Measurements from ENCODE around the gene TXNRD2.
A peak's percentile ranks its signal among the peaks of the same experiment; 100 is the strongest.

TXNRD2 gene

GRCh38 chr22:19882446-19883381, 58.9 kb downstream of the TXNRD2 start:
- H3K4me1 Mint-ChIP-seq, result peaks cover 22% of the 10 kb centered on the region
- H3K27me3 Mint-ChIP-seq, result no peaks in the 10 kb centered on the region
- ATAC-seq (no peak), DNase-seq (no peak)
- H3K27ac Mint-ChIP-seq, result no peak overlapping the region
- H3K36me3 Mint-ChIP-seq (ENCODE audit: low read depth), result no peaks in the 10 kb centered on the region
- H3K4me3 Mint-ChIP-seq, result no peak overlapping the region
- no peaks in the 10 kb centered on the region for H3K9me3 Mint-ChIP-seq

DNA sequence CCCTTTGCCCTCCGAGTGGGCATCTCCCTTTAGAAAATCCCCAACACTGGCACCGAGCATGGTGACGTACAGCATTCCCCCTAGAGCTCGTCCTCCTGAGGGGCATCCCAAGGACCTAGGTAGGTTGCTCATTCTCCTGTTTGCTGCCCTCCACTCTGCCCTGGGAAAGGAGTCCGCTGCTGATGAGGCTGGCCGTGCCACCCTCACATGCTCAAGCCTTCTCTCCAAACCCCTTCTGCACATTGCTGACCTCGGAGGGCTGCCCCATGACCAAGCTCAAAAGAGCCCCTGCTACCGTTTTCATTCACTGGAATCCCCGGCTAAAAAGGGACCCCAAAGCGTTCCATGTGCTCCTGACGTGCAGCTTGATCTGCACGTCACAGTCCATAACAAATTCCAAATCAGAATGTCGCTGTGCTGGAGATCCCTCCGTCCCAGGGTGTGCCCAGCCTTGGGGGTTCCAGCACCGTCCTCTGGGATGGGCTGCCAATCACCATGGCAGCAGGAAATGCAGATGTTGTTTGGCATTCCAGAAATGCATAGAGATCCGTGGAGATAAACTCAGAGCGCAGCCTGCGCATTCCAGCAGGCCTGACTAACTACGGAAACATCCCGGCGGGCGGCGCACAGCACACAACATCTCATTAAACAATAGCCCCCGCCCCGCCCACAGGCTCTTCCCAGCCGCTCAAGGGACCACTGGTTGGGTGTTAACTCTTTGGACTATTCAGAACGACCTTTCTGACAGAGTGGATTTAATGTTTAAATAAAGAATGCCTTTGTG, 60.6 kb downstream of the TXNRD2 start:
- Mint-ChIP-seq H3K9me3 (no peaks in the 10 kb centered on the region), H3K4me1 (peaks cover 5% of the 10 kb centered on the region), H3K27me3 (no peaks in the 10 kb centered on the region), H3K27ac (no peak overlapping the region), H3K36me3 (ENCODE audit: low read depth) (no peaks in the 10 kb centered on the region), H3K4me3 (no peak overlapping the region)
- DNase-seq (no peak), ATAC-seq (no peak)

DNA sequence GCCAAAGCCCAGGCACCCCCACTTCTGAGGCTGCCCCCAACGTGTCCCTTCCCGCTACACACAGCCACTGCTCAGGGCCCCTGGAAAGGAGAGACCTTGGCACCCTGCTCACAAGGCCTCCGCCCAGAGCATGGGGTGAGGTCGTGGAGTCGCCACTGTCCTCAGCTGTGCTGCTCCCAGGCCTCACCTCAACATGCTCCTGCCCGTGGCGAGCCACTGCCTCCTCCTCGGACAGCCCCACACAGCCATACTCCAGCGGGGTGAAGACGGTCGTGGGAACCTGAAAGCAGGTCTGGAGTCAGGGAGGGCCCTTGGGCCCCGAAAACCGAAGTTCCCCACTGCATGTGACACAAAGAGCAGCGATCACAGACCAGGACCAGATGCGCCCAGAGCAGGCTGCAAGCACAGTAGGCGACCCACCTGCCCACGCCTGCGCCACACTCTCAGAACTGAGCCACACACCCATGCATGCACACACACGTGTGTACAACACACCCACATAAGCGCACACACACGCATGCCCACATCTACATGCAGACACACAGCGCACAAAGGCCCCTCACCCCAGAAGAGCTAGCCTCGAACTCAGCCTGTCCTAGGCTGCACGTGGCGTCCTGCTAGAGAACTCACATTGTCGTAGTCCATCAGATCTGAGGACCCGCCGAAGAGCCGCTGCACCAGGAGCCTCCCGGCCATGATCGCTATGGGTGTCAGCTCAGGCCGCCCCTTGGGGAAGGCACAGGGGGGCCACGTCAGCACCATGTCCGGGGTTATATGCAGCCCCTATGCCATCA, 61.4 kb downstream of the TXNRD2 start:
- DNase-seq, result no peak
- no peak for ATAC-seq
- Mint-ChIP-seq H3K36me3 (ENCODE audit: low read depth) (no peaks in the 10 kb centered on the region), H3K27me3 (no peaks in the 10 kb centered on the region), H3K4me1 (no peaks in the 10 kb centered on the region), H3K9me3 (no peaks in the 10 kb centered on the region), H3K27ac (no peak overlapping the region), H3K4me3 (no peak overlapping the region)

GRCh38 chr22:19879643-19879991, 62.0 kb downstream of the TXNRD2 start:
- Mint-ChIP-seq H3K4me1 (peaks cover under 1% of the 10 kb centered on the region), H3K9me3 (no peaks in the 10 kb centered on the region), H3K27me3 (no peaks in the 10 kb centered on the region), H3K27ac (no peak overlapping the region), H3K36me3 (ENCODE audit: low read depth) (no peaks in the 10 kb centered on the region), H3K4me3 (no peak overlapping the region)
- DNase-seq (no peak), ATAC-seq (no peak)

DNA sequence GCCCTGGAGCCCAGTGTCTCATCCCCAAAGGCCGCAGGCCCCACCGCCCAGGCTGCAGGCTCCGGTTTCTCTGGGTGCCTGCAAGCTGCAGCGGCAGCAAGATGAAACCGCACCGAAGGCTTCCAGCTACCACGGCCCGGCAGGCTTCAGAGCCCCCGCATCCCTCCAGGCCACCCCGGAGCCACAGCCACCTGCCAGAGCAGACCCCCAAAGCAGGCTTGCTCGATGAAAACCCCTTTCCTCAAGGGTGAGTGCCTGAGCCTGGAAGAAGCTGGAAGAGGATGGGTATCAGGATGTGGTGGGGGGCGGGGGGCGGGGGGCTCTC, 62.4 kb downstream of the TXNRD2 start:
- H3K27ac Mint-ChIP-seq, result no peak overlapping the region
- H3K36me3 Mint-ChIP-seq (ENCODE audit: low read depth), result no peaks in the 10 kb centered on the region
- H3K27me3 Mint-ChIP-seq, result no peaks in the 10 kb centered on the region
- peaks cover 3% of the 10 kb centered on the region for H3K4me1 Mint-ChIP-seq
- no peak overlapping the region for H3K4me3 Mint-ChIP-seq
- no peaks in the 10 kb centered on the region for H3K9me3 Mint-ChIP-seq
- DNase-seq (no peak), ATAC-seq (no peak)

DNA sequence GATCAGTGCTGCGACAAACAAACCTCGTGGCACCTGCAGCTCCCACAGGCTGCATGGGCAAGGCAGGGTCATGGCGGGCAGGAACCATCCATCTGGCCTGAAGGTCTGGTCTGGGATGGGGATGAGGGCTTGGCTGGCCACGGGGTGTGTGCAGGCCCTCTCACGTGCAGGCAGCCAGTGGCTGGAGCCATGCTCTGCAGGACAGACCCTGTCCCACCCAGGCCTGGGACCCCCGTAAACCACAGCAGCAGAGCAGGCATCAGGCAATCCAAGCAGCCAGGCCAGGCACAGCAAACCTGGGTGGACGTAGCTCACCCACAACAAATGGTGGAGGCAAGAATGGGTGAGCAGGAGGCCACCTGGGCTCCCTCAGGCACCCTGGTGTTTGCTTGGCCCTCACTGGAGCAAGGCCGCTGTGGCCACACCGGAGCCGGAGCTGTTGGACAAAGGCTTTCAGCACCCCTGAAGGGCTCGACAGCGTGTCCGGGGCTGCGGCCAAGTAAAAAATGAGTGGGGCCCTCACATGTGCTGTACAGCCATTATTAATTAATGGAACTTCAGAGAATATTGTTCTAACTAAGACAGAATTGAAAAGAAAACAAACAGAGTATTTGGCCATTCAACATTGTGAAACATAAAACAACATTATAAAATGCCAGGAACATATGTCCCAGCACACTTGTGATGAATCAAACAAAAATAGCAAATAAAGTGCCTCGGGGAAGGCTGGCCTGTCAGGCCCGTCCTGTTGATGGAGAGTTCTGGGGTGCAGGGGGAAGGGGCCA, 63.0 kb downstream of the TXNRD2 start:
- ATAC-seq, result no peak
- Mint-ChIP-seq H3K27me3 (no peaks in the 10 kb centered on the region), H3K4me3 (no peak overlapping the region), H3K36me3 (ENCODE audit: low read depth) (no peaks in the 10 kb centered on the region), H3K27ac (no peak overlapping the region), H3K9me3 (no peaks in the 10 kb centered on the region), H3K4me1 (peaks cover 3% of the 10 kb centered on the region)
- no peak for DNase-seq

DNA sequence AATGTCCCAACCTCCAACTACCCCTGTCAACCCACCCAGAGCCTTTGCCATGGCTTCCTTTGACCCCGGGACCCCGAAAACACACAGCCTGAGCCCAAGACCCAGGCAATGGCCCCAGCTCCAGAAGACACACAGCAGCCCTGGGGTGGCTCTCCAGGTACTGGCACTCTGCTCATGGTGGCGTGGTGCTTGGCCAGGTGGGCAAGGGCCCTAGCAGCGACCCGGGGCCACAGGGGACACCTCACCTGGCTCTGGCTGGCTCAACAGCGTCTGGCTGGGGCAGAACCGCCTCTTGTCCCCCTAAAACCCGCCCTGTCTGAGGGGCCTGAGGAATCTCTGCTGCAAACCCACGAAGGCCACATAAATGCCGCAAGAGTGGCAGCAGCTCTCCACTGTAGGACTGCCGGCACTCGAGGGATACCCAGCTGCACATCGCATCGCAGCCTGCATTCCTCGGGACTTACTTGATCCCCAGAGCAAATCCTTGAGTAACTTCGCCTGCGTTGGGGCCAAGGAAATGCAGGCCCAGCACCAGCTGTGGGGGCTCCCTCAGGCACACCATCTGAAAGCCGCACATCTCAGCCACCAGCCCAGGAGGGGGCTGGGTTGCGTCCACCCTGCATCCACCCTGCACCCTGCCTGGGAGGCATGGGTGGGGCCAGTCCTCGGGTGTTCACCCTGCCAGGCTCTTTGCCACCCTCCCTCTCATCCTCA, 63.8 kb downstream of the TXNRD2 start:
- DNase-seq (no peak), ATAC-seq (no peak)
- H3K9me3 Mint-ChIP-seq, result no peaks in the 10 kb centered on the region
- H3K36me3 Mint-ChIP-seq (ENCODE audit: low read depth), result no peaks in the 10 kb centered on the region
- no peaks in the 10 kb centered on the region for H3K27me3 Mint-ChIP-seq
- peaks cover 3% of the 10 kb centered on the region for H3K4me1 Mint-ChIP-seq
- H3K4me3 Mint-ChIP-seq, result no peak overlapping the region
- no peak overlapping the region for H3K27ac Mint-ChIP-seq

GRCh38 chr22:19876941-19877625, 64.5 kb downstream of the TXNRD2 start:
- Mint-ChIP-seq H3K36me3 (ENCODE audit: low read depth) (no peaks in the 10 kb centered on the region), H3K9me3 (no peaks in the 10 kb centered on the region), H3K27ac (no peak overlapping the region), H3K27me3 (no peaks in the 10 kb centered on the region), H3K4me1 (peaks cover 3% of the 10 kb centered on the region), H3K4me3 (no peak overlapping the region)
- ATAC-seq (no peak), DNase-seq (no peak)

DNA sequence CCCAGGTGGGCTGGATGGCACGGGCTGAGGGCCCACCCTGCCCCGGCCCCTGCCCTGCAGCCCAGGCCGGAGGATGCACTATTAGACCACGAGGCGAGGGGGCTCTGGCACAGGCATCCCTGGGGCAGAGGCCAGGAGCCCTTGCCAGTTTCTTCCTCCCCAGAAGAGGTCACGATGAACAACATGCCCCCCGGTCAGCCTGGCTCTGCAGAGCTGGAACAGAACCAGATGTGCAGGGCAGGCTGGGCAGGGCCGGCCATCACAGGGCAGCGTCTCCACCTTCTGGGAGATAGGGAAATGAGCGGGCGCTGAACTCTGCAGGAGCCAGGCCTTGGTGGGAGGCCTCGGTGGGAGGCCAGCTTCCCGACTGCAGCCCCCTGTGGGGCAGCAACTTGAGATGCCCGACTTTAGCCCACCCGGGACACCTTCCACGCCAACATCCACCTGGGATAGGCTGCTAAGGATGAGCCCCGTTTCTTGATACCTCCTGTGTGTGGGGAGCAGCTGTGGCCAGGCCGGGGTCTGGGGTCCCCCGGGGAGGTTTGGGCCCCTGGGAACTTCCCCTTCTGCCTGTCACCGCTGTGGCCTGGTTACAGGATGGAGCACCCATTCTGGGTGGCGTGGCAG, 65.2 kb downstream of the TXNRD2 start:
- no peaks in the 10 kb centered on the region for H3K27me3 Mint-ChIP-seq
- peaks cover 3% of the 10 kb centered on the region for H3K4me1 Mint-ChIP-seq
- H3K4me3 Mint-ChIP-seq, result no peak overlapping the region
- H3K9me3 Mint-ChIP-seq, result no peaks in the 10 kb centered on the region
- H3K36me3 Mint-ChIP-seq (ENCODE audit: low read depth), result no peaks in the 10 kb centered on the region
- DNase-seq, result no peak
- no peak for ATAC-seq
- H3K27ac Mint-ChIP-seq, result no peak overlapping the region

DNA sequence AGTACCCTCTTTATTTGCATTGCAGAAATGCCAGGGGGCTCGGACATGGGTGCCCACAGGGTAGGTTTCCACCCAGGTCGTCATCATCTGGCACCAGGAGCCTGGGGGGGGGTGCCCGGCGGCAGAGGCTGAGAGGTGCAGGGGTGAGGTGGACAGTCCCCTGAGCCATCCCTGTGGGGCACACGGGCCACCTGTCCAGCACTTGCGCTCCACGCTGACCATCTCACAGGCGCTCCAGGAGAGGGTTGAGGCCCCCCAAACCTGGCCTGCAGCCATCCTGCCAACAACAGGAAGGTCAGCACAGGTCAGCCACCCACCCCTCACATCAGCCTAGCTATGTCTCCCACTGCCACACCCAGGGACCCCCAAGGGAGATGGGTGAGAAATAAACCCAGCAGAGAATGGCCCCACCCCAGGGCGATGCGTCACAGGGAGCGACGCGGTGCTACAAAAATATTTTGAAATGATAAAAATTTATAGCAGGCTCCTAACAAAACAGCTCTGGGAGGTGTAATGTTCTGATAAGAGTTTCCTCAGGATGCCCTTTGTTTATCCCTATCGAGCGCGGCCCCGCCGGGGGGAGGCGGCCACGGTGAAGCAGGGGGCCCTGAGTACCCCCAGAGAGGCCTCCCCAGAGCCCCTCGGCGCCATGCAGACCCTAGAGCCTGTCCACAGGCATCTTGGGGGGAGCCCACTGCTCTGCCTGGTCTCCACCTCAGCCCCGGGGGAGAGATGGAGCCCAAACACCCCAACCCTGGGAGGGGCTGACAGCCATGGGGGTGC, 65.9 kb downstream of the TXNRD2 start:
- no peak for ATAC-seq

DNA sequence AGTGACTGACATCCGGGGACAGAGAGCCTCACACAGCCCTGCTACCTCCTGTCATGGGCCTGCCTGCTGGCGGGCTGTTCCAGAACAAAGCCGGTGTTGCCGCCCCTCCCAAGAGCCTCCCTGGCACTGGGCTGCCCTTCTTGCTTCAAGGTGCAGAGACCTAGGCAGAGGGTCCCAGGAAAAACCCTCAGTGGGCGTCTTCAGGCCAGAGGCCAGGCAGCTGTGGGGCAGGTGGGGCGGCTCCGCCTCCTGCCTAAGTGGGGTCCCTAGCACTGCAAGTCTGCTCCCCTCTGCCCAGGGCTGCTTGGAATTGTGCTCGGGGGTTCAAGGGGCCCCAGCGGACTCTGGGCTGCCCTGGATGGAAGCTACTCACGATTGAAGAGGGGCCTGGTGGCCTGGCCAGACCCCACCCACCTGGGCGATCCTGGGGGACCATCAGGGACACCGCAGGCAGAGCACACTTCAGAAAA, 66.5 kb downstream of the TXNRD2 start:
- Mint-ChIP-seq H3K9me3 (no peaks in the 10 kb centered on the region), H3K36me3 (ENCODE audit: low read depth) (no peaks in the 10 kb centered on the region), H3K4me3 (no peak overlapping the region), H3K4me1 (peaks cover 3% of the 10 kb centered on the region), H3K27ac (no peak overlapping the region), H3K27me3 (no peaks in the 10 kb centered on the region)
- no peak for DNase-seq
- ATAC-seq, result no peak

More for the DNA sequence above, 65.9 kb downstream of the TXNRD2 start:
- no peak overlapping the region for H3K27ac Mint-ChIP-seq
- H3K36me3 Mint-ChIP-seq (ENCODE audit: low read depth), result no peaks in the 10 kb centered on the region
- no peak overlapping the region for H3K4me3 Mint-ChIP-seq
- no peak for DNase-seq
- H3K4me1 Mint-ChIP-seq, result peaks cover 3% of the 10 kb centered on the region
- H3K9me3 Mint-ChIP-seq, result no peaks in the 10 kb centered on the region
- H3K27me3 Mint-ChIP-seq, result no peaks in the 10 kb centered on the region

GRCh38 chr22:19874307-19875060, 67.1 kb downstream of the TXNRD2 start:
- Mint-ChIP-seq H3K36me3 (ENCODE audit: low read depth) (no peaks in the 10 kb centered on the region), H3K4me1 (peaks cover 3% of the 10 kb centered on the region), H3K27ac (peak overlapping the region; percentile 42), H3K27me3 (no peaks in the 10 kb centered on the region), H3K9me3 (no peaks in the 10 kb centered on the region), H3K4me3 (no peak overlapping the region)
- ATAC-seq (peak; percentile 27), DNase-seq (no peak)

Data from activated naive CD8-positive, alpha-beta T cell treated with anti-CD3 and anti-CD28 coated beads, Interleukin-2, amount 50 U/mL, for 24 hours (primary cell).